Neural progenitor cell (in vitro differentiated cells): Measurements from ENCODE around the gene SMIM10L1. TPM values are rescaled to one million over a fixed set of nuclear protein-coding genes. Genes with fewer than 3 reads are reported as not detected.

Experiments used
- DNase-seq: peaks from one replicate; pipeline ENCODE4 v3.0.0-alpha.2; 2016; ENCODE audit warnings: low spot score
- H2AFZ ChIP-seq: fragments of 200-600 bp; sonication (generic); replicated peaks from 2 replicates; pipeline ENCODE4 v1.6.1; 2016; ENCODE audit warnings: antibody characterized with exemption
- H3F3A ChIP-seq: fragments of 200-600 bp; sonication (generic); 2 replicates; pipeline ENCODE4 v1.6.1; 2016; ENCODE audit warnings: antibody characterized with exemption, low read depth
- H3K27ac ChIP-seq: fragments of 200-600 bp; sonication (generic); 2 replicates; pipeline ENCODE4 v1.5.1; 2016; ENCODE audit warnings: mild to moderate bottlenecking
- H3K27me3 ChIP-seq: fragments of 200-600 bp; sonication (generic); 2 replicates; pipeline ENCODE4 v1.6.1; 2016; ENCODE audit warnings: mild to moderate bottlenecking, moderate library complexity
- H3K36me3 ChIP-seq: fragments of 200-600 bp; sonication (generic); 2 replicates; pipeline ENCODE4 v1.5.1; 2016
- H3K4me1 ChIP-seq: fragments of 200-600 bp; sonication (generic); 2 replicates; pipeline ENCODE4 v1.6.1; 2016; ENCODE audit warnings: mixed run types
- H3K4me2 ChIP-seq: fragments of 200-600 bp; sonication (generic); 2 replicates; pipeline ENCODE4 v1.6.1; 2016
- H3K4me3 ChIP-seq: fragments of 200-600 bp; sonication (generic); 2 replicates; pipeline ENCODE4 v1.5.1; 2016
- H3K79me2 ChIP-seq: fragments of 200-600 bp; sonication (generic); 2 replicates; pipeline ENCODE4 v1.6.1; 2016; ENCODE audit warnings: low read depth
- H3K9ac ChIP-seq: fragments of 200-600 bp; sonication (generic); 2 replicates; pipeline ENCODE4 v1.6.1; 2016
- H3K9me3 ChIP-seq: fragments of 200-600 bp; sonication (generic); 2 replicates; pipeline ENCODE4 v1.5.1; 2016; ENCODE audit warnings: low read depth
- H4K20me1 ChIP-seq: fragments of 200-600 bp; sonication (generic); 2 replicates; pipeline ENCODE4 v1.6.1; 2016; ENCODE audit warnings: low read depth
- H3K27ac Mint-ChIP-seq: 3 replicates; pipeline ENCODE4 v1.8.0; 2021; ENCODE audit warnings: mixed read lengths
- H3K27me3 Mint-ChIP-seq: 2 replicates; pipeline ENCODE4 v1.8.0; 2022; ENCODE audit warnings: low read depth, mild to moderate bottlenecking, inconsistent platforms, moderate library complexity, mixed read lengths; ENCODE audit not compliant: insufficient read depth
- H3K36me3 Mint-ChIP-seq: 3 replicates; pipeline ENCODE4 v1.8.0; 2021; ENCODE audit warnings: mixed read lengths
- H3K4me1 Mint-ChIP-seq: 3 replicates; pipeline ENCODE4 v1.8.0; 2021; ENCODE audit warnings: mixed read lengths
- H3K4me3 Mint-ChIP-seq: 3 replicates; pipeline ENCODE4 v1.8.0; 2021; ENCODE audit warnings: mild to moderate bottlenecking, moderate library complexity, mixed read lengths
- H3K9me3 Mint-ChIP-seq: 3 replicates; pipeline ENCODE4 v1.8.0; 2020; ENCODE audit warnings: mixed read lengths
- EZH2 ChIP-seq: fragments of 200-600 bp; sonication (generic); IDR thresholded peaks from 2 replicates; pipeline ENCODE4 v1.6.1; 2017; ENCODE audit warnings: antibody characterized with exemption, mild to moderate bottlenecking, moderate library complexity
- EZH2phosphoT487 ChIP-seq: fragments of 200-600 bp; sonication (generic); IDR thresholded peaks from 2 replicates; pipeline ENCODE4 v1.6.1; 2017; ENCODE audit warnings: antibody characterized with exemption
- total RNA-seq: library from RNA; depleted of rRNA; stranded (reverse); fragments of >200 nt; gene quantifications from 2 replicates; pipeline ENCODE4 v1.2.3, GENCODE V29; 2015; ENCODE audit warnings: low replicate concordance
- TF ChIP-seq, protein P1 (sequence below): fragments of 200-600 bp; sonication (generic); IDR thresholded peaks from 2 replicates; pipeline ENCODE4 v1.5.1; 2017; ENCODE audit warnings: antibody characterized with exemption, mild to moderate bottlenecking

The SMIM10L1 gene
- total RNA-seq, 1 donor from 2014 or later: 16.3 TPM

DNA sequence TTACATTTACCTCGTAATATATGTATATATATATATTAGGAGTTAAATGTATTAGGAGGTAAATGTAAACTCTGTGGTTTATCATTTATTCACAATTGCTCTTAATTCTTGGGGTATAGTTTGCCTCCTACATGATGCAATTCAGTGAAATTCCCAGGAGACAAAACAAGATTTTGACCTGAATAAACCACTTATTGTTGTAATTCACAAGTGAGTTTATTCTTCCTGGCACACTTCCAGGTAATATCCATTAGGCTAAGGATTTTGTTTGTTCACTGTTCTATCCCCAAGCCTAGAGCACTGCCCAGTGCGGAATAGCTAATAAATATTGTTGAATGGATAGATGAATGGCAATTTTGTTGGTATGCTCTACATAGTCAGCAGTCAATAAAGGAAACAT lies 3.0 kb downstream of the SMIM10L1 start:
- Histone ChIP-seq H2AFZ (no peak overlapping the region), H3F3A (peaks cover 3% of the 10 kb centered on the region), H3K4me2 (no peak overlapping the region), H3K79me2 (peaks cover 65% of the 10 kb centered on the region), H3K4me1 (peaks cover 28% of the 10 kb centered on the region), H3K27me3 (no peaks in the 10 kb centered on the region), H3K4me3 (no peak overlapping the region), H4K20me1 (peaks cover 18% of the 10 kb centered on the region), H3K9ac (no peak overlapping the region), H3K9me3 (no peaks in the 10 kb centered on the region), H3K27ac (no peak overlapping the region), H3K36me3 (no peaks in the 10 kb centered on the region)
- no peak for TF ChIP-seq EZH2
- TF ChIP-seq, protein P1, sequence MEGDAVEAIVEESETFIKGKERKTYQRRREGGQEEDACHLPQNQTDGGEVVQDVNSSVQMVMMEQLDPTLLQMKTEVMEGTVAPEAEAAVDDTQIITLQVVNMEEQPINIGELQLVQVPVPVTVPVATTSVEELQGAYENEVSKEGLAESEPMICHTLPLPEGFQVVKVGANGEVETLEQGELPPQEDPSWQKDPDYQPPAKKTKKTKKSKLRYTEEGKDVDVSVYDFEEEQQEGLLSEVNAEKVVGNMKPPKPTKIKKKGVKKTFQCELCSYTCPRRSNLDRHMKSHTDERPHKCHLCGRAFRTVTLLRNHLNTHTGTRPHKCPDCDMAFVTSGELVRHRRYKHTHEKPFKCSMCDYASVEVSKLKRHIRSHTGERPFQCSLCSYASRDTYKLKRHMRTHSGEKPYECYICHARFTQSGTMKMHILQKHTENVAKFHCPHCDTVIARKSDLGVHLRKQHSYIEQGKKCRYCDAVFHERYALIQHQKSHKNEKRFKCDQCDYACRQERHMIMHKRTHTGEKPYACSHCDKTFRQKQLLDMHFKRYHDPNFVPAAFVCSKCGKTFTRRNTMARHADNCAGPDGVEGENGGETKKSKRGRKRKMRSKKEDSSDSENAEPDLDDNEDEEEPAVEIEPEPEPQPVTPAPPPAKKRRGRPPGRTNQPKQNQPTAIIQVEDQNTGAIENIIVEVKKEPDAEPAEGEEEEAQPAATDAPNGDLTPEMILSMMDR: no peak
- no peak for TF ChIP-seq EZH2phosphoT487
- Mint-ChIP-seq H3K4me1 (peaks cover 24% of the 10 kb centered on the region), H3K36me3 (peaks cover 19% of the 10 kb centered on the region), H3K9me3 (no peaks in the 10 kb centered on the region), H3K27me3 (peaks cover 3% of the 10 kb centered on the region), H3K27ac (no peak overlapping the region), H3K4me3 (no peak overlapping the region)
- DNase-seq: no peak

DNA sequence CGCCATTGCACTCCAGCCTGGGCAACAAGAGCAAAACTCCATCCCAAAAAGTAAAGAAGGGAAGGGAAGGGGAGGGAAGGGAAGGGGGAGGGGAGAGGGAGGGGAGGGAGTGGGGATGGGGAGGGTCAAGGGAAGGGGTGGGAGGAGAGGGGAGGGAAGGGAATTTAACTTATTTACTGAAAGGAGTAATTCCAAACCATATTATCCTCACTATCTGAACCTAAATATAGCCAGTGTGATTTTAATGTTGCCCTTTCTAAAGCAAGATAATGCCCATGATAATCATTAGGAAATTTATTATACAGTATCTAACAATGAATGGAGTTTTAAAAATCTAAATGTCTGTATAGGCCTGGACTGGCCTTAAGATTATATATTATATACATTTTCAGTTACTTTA lies 7.3 kb downstream of the SMIM10L1 start:
- no peak overlapping the region for H2AFZ ChIP-seq
- H3K36me3 Mint-ChIP-seq: peaks cover 7% of the 10 kb centered on the region
- H4K20me1 ChIP-seq: no peaks in the 10 kb centered on the region
- H3K4me3 Mint-ChIP-seq: no peak overlapping the region
- no peaks in the 10 kb centered on the region for H3F3A ChIP-seq
- H3K36me3 ChIP-seq: no peaks in the 10 kb centered on the region
- no peaks in the 10 kb centered on the region for H3K9me3 ChIP-seq
- H3K4me1 Mint-ChIP-seq: peaks cover under 1% of the 10 kb centered on the region
- peaks cover 10% of the 10 kb centered on the region for H3K4me1 ChIP-seq
- H3K27ac Mint-ChIP-seq: no peak overlapping the region
- no peaks in the 10 kb centered on the region for H3K27me3 Mint-ChIP-seq
- no peak for TF ChIP-seq EZH2
- TF ChIP-seq, protein P1: no peak
- no peak for TF ChIP-seq EZH2phosphoT487
- no peak overlapping the region for H3K27ac ChIP-seq
- H3K4me3 ChIP-seq: no peak overlapping the region
- no peak overlapping the region for H3K9ac ChIP-seq
- no peak for DNase-seq
- H3K9me3 Mint-ChIP-seq: no peaks in the 10 kb centered on the region
- no peaks in the 10 kb centered on the region for H3K27me3 ChIP-seq
- H3K79me2 ChIP-seq: peaks cover 24% of the 10 kb centered on the region
- H3K4me2 ChIP-seq: no peak overlapping the region

DNA sequence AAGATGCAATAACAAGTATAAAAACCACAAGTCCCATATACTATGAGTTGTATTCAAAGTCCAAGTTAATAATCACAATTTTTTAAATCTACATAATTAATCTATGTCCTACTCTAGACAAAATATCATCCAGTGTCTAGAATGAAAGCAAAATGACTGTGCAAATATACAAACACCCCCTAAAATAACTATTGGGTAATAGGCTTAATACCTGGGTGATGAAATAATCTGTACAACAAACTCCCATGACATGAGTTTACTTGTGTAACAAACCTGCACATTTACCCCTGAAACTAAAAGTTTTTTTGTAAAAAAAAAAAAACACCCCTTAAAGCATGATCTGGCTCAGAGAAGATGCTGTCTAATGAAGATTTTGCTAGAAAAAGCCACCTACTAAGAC lies 11.5 kb downstream of the SMIM10L1 start:
- no peak overlapping the region for H3K27ac ChIP-seq
- no peaks in the 10 kb centered on the region for H3K27me3 ChIP-seq
- H3F3A ChIP-seq: no peaks in the 10 kb centered on the region
- H3K4me3 ChIP-seq: no peak overlapping the region
- no peak overlapping the region for H3K4me2 ChIP-seq
- H3K4me1 Mint-ChIP-seq: no peaks in the 10 kb centered on the region
- H3K4me1 ChIP-seq: peaks cover 6% of the 10 kb centered on the region
- H2AFZ ChIP-seq: no peak overlapping the region
- no peak overlapping the region for H3K4me3 Mint-ChIP-seq
- H3K9me3 Mint-ChIP-seq: no peaks in the 10 kb centered on the region
- no peaks in the 10 kb centered on the region for H3K9me3 ChIP-seq
- H3K9ac ChIP-seq: no peak overlapping the region
- H4K20me1 ChIP-seq: no peaks in the 10 kb centered on the region
- no peaks in the 10 kb centered on the region for H3K27me3 Mint-ChIP-seq
- no peaks in the 10 kb centered on the region for H3K36me3 ChIP-seq
- H3K79me2 ChIP-seq: no peaks in the 10 kb centered on the region
- TF ChIP-seq EZH2 (no peak), EZH2phosphoT487 (no peak)
- TF ChIP-seq, protein P1: no peak
- DNase-seq: no peak
- no peak overlapping the region for H3K27ac Mint-ChIP-seq
- H3K36me3 Mint-ChIP-seq: peaks cover 2% of the 10 kb centered on the region
